Esophagus muscularis mucosa (tissue), 4 donors: ENCODE measurements around the gene SLC2A2.

Experiments
- CTCF ChIP-seq, 3 experiments: fragments of 200-600 bp in 2 of 3; fragments of 450-650 bp in 1 of 3; sonication (generic) in 2 of 3; IDR thresholded peaks; one replicate each; pipeline ENCODE4 v1.5.1; 2017 to 2019; ENCODE audit warnings: antibody characterized with exemption in 3 of 3, mild to moderate bottlenecking in 2 of 3, moderate library complexity in 1 of 3
- EP300 ChIP-seq: sonication (generic); formaldehyde crosslinking; IDR thresholded peaks from one replicate; pipeline ENCODE4 v1.6.1; 2017; ENCODE audit warnings: antibody characterized with exemption
- POLR2A ChIP-seq: fragments of 450-650 bp; IDR thresholded peaks from one replicate; pipeline ENCODE4 v1.6.1; 2017; ENCODE audit warnings: antibody characterized with exemption, moderate library complexity, mild to moderate bottlenecking, low read depth
- POLR2AphosphoS5 ChIP-seq, 2 donors: sonication (generic); formaldehyde crosslinking; IDR thresholded peaks; one replicate each; pipeline ENCODE4 v1.6.1; 2017; ENCODE audit warnings: antibody characterized with exemption in 2 of 2

- TF ChIP-seq POLR2AphosphoS5 (IDR thresholded peaks at IDR 0.05) = no peak
- no peak for TF ChIP-seq CTCF (IDR thresholded peaks at IDR 0.05)
- no peak for TF ChIP-seq POLR2A
- no peak for TF ChIP-seq EP300
These were observed 73.3 kb downstream of the SLC2A2 start for GRCh38 chr3:170953229-170953628.
